Keratinocyte (primary cell): ENCODE data around the gene KRTAP9-9. TPM values are rescaled to one million over a fixed set of nuclear protein-coding genes. Genes with fewer than 3 reads are reported as not detected.
"Not testable (repeated sequence)": the region's sequence is repeated elsewhere in the genome, so short reads cannot be mapped to it uniquely, and the experiment has no call there.

Source experiments
- DNase-seq: peaks from one replicate; pipeline ENCODE4 v3.0.0-alpha.2; 2011; ENCODE audit warnings: low read depth, missing footprints, low spot score
- FAIRE-seq: peaks from 2 replicates; lab custom pipeline; 2011; peaks lifted over from hg19 to GRCh38; lab: Jason Lieb, UNC
- H2AFZ ChIP-seq: 2 replicates; pipeline ENCODE4 v1.6.0; 2012; ENCODE audit warnings: low read length, control low read depth, inconsistent platforms; ENCODE audit not compliant: control insufficient read depth
- H3K27ac ChIP-seq: 2 replicates; pipeline ENCODE4 v1.5.1; 2011; ENCODE audit warnings: low read length; ENCODE audit not compliant: control insufficient read depth, insufficient read depth
- H3K27me3 ChIP-seq: 3 replicates; pipeline ENCODE4 v1.6.0; 2011; ENCODE audit warnings: low read length; ENCODE audit not compliant: control insufficient read depth, insufficient read depth; ENCODE audit errors: extremely low read depth
- H3K36me3 ChIP-seq, 2 experiments: 2 replicates in 1 of 2; 3 replicates in 1 of 2; pipeline ENCODE4 v1.5.1; 2011; ENCODE audit warnings: low read length in 2 of 2, mild to moderate bottlenecking in 1 of 2; ENCODE audit not compliant: control insufficient read depth in 2 of 2, insufficient read depth in 2 of 2; ENCODE audit errors: extremely low read depth in 1 of 2
- H3K4me1 ChIP-seq: 3 replicates; pipeline ENCODE4 v1.5.1; 2011; ENCODE audit warnings: low read length; ENCODE audit not compliant: control insufficient read depth, insufficient read depth; ENCODE audit errors: extremely low read depth
- H3K4me2 ChIP-seq: 3 replicates; pipeline ENCODE4 v1.6.0; 2011; ENCODE audit warnings: low read depth, low read length; ENCODE audit not compliant: control insufficient read depth, insufficient read depth; ENCODE audit errors: extremely low read depth
- H3K4me3 ChIP-seq, 3 experiments: fragments of 200-600 bp in 1 of 3; sonication (generic) in 1 of 3; 2 replicates in 2 of 3; 3 replicates in 1 of 3; pipeline ENCODE4 v1.5.1; 2011 to 2016; ENCODE audit warnings: low read length in 3 of 3, mild to moderate bottlenecking in 3 of 3, control low read depth in 2 of 3, inconsistent platforms in 1 of 3, low read depth in 1 of 3, mixed read lengths in 1 of 3, mixed run types in 1 of 3, moderate library complexity in 1 of 3; ENCODE audit not compliant: control insufficient read depth in 2 of 3, insufficient read depth in 2 of 3; ENCODE audit errors: extremely low read depth in 1 of 3
- H3K79me2 ChIP-seq: 2 replicates; pipeline ENCODE4 v1.6.0; 2012; ENCODE audit warnings: low read length; ENCODE audit not compliant: control insufficient read depth, insufficient read depth
- H3K9ac ChIP-seq: 3 replicates; pipeline ENCODE4 v1.6.0; 2011; ENCODE audit warnings: low read length; ENCODE audit not compliant: control insufficient read depth, insufficient read depth; ENCODE audit errors: extremely low read depth
- H3K9me1 ChIP-seq: 3 replicates; pipeline ENCODE4 v1.6.0; 2011; ENCODE audit warnings: low read length; ENCODE audit not compliant: control insufficient read depth, insufficient read depth; ENCODE audit errors: extremely low read depth
- H3K9me3 ChIP-seq: 2 replicates; pipeline ENCODE4 v1.5.1; 2012; ENCODE audit warnings: low read depth, low read length; ENCODE audit not compliant: control insufficient read depth
- H4K20me1 ChIP-seq: 3 replicates; pipeline ENCODE4 v1.6.0; 2011; ENCODE audit warnings: low read length; ENCODE audit not compliant: control insufficient read depth, insufficient read depth; ENCODE audit errors: extremely low read depth
- CTCF ChIP-seq, 3 experiments: IDR thresholded peaks in 1 of 3; conservative IDR thresholded peaks in 1 of 3; optimal IDR thresholded peaks in 1 of 3; 2 replicates in 2 of 3; 3 replicates in 1 of 3; pipeline versions ENCODE3 to v1.5.1; 2011; ENCODE audit warnings: low read length in 3 of 3, mild to moderate bottlenecking in 3 of 3, moderate library complexity in 2 of 3, control low read depth in 1 of 3, inconsistent platforms in 1 of 3; ENCODE audit not compliant: insufficient read depth in 2 of 3; ENCODE audit errors: extremely low read depth in 1 of 3
- EZH2 ChIP-seq: IDR thresholded peaks from one replicate; pipeline ENCODE4 v1.6.1; 2012; ENCODE audit warnings: inconsistent platforms, mild to moderate bottlenecking, low read length, moderate library complexity
- dilution Hi-C: fragments of 300-500 bp; cut with MboI; formaldehyde crosslinking; loops from one replicate; pipeline ENCODE4 v1.7.0; 2020; ENCODE audit warnings: low sequenced_read_pairs; ENCODE audit not compliant: extremely low pct_ligation_motif_present
- polyA plus RNA-seq, 5 experiments: library from polyadenylated mRNA; depleted of rRNA in 3 of 5; stranded (reverse) in 3 of 5; stranded (forward) in 1 of 5; unstranded in 1 of 5; fragments of >200 nt; gene quantifications; 1 replicate in 1 of 5; 2 replicates in 3 of 5; 3 replicates in 1 of 5; pipeline versions ENCODE4 v1.2.1 to v1.2.3, GENCODE V29; 2011 to 2012; ENCODE audit warnings: missing spikeins in 2 of 5, low read depth in 1 of 5, low replicate concordance in 1 of 5

Gene KRTAP9-9
- polyA plus RNA-seq, 1 donor (not counting 4 experiments of a cell fraction or from before 2014, with no cell fraction given): not detected

- Histone ChIP-seq H3K9me1 (no peaks in the 10 kb centered on the region), H4K20me1 (no peaks in the 10 kb centered on the region), H3K4me3 (no peak overlapping the region), H3K4me2 (no peak overlapping the region), H3K27me3 (no peaks in the 10 kb centered on the region), H3K79me2 (no peaks in the 10 kb centered on the region), H3K27ac (no peak overlapping the region), H2AFZ (no peak overlapping the region), H3K4me1 (no peaks in the 10 kb centered on the region), H3K36me3 (no peaks in the 10 kb centered on the region), H3K9me3 (no peaks in the 10 kb centered on the region), H3K9ac (no peak overlapping the region)
- dilution Hi-C loops: no loop called here
- FAIRE-seq: no peak
- no peak for DNase-seq
- TF ChIP-seq EZH2 (no peak), CTCF (optimal IDR thresholded peaks at IDR 0.05 in 1 of 3, IDR thresholded peaks at IDR 0.05 in 1 of 3, conservative IDR thresholded peaks at IDR 0.05 in 1 of 3; ENCODE audit: extremely low read depth in 1 of 3, insufficient read depth in 2 of 3, low read length in 3 of 3) (no peak)
These were observed 31.4 kb upstream of the KRTAP9-9 start for GRCh38 chr17:41223821-41224220.

GRCh38 chr17:41226051-41226450 lies 29.1 kb upstream of the KRTAP9-9 start:
- Histone ChIP-seq H3K36me3 (no peaks in the 10 kb centered on the region), H3K27ac (no peak overlapping the region), H3K9me3 (no peaks in the 10 kb centered on the region), H3K9ac (no peak overlapping the region), H3K4me1 (no peaks in the 10 kb centered on the region), H3K9me1 (no peaks in the 10 kb centered on the region), H3K4me2 (no peak overlapping the region), H4K20me1 (no peaks in the 10 kb centered on the region), H3K4me3 (no peak overlapping the region), H3K79me2 (no peaks in the 10 kb centered on the region), H2AFZ (no peak overlapping the region), H3K27me3 (no peaks in the 10 kb centered on the region)
- DNase-seq: no peak
- TF ChIP-seq CTCF (optimal IDR thresholded peaks at IDR 0.05 in 1 of 3, IDR thresholded peaks at IDR 0.05 in 1 of 3, conservative IDR thresholded peaks at IDR 0.05 in 1 of 3; ENCODE audit: extremely low read depth in 1 of 3, insufficient read depth in 2 of 3, low read length in 3 of 3) (no peak), EZH2 (no peak)
- dilution Hi-C loops: no loop called here
- no peak for FAIRE-seq

GRCh38 chr17:41226598-41227095 lies 28.5 kb upstream of the KRTAP9-9 start, which contains the start of gene KRTAP9-2:
KRTAP9-2 (plus strand) TSS chr17:41226648; CDS start chr17:41226655, 7 bp downstream.
- H3K27me3 ChIP-seq, H3K4me2 ChIP-seq, H3K4me3 ChIP-seq, H4K20me1 ChIP-seq, H2AFZ ChIP-seq, FAIRE-seq, H3K9ac ChIP-seq, DNase-seq, H3K9me1 ChIP-seq, H3K79me2 ChIP-seq, H3K9me3 ChIP-seq, H3K36me3 ChIP-seq, H3K27ac ChIP-seq, dilution Hi-C loops, H3K4me1 ChIP-seq: not testable (repeated sequence)
